ENCODE measurements around the gene FAM120AOS. TPM values are rescaled to one million over a fixed set of nuclear protein-coding genes. Genes with fewer than 3 reads are reported as not detected.

Gene FAM120AOS
- total and polyA plus RNA-seq, 2 of the 4 experiments (the other 2 are of a cell fraction) = 22.7 to 24.7 TPM

DNA sequence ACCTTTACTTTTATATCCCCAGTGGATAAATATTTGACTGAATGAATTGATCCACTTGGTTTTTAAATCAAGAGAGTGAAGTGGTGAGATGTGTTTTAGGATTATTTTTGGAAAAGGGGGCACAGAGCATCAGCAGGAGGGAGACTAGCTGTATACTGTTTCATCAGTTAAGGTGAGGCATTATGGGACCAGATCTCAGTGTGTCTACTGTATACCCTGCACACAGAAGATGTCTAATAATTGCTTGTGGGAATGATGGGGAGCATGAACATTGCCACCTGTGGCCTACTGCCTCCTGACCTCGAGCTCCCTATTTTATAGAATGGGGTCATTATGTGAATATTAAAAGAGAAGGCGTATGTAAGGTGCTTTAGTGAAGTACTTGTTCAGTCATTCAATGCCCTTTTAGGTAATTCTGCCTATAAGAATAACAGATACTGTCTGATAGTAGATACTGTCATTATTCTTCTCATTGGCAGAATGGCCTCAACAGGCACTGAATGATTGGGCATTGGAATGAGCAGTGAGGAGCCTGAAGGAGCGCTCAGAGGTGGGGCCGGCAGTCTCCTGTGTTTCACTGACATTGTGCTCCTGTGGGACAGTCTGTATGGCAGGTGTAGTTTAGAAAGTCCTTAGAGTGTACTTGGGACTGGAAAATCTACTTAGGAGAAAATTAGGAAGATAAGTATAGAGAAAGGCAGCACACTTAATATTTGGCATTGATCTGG, 47.4 kb upstream of the FAM120AOS start:
- Histone ChIP-seq H2AK5ac (ENCODE audit: low read depth, low read length) (no peak overlapping the region), H2BK120ac (ENCODE audit: low read depth, low read length) (no peak overlapping the region), H4K5ac (ENCODE audit: low read depth, low read length) (no peak overlapping the region), H3K4me2 (ENCODE audit: low read depth, low read length) (peak overlapping the region; percentile 94), H3K79me1 (ENCODE audit: low read depth in 1 of 2, low read length in 2 of 2) (peaks cover 47 to 66% of the 10 kb centered on the region in 2 experiments), H3K9me3 (ENCODE audit: control insufficient read depth, insufficient read depth, low read length) (no peaks in the 10 kb centered on the region), H2BK15ac (ENCODE audit: low read depth, low read length) (no peak overlapping the region), H3K56ac (ENCODE audit: extremely low read depth, insufficient read depth, low read length) (no peak overlapping the region), H3K27ac (ENCODE audit: insufficient read depth, low read length) (peak overlapping the region; percentile 37; the same call in 1 of the 2 replicates), H3K18ac (ENCODE audit: low read depth, low read length) (no peak overlapping the region), H3K36me3 (ENCODE audit: control insufficient read depth, insufficient read depth, low read length) (peaks cover 30% of the 10 kb centered on the region), H4K20me1 (ENCODE audit: insufficient read depth, low read length) (peaks cover 9% of the 10 kb centered on the region; the same call in 1 of the 2 replicates), H3K27me3 (ENCODE audit: control insufficient read depth, insufficient read depth, low read length) (no peaks in the 10 kb centered on the region), H2BK20ac (ENCODE audit: low read depth, low read length) (no peak overlapping the region), H3K4me1 (ENCODE audit: control insufficient read depth, insufficient read depth, low read length) (peaks cover 11% of the 10 kb centered on the region), H2AFZ (replicated peaks; ENCODE audit: low read length, poor library complexity) (no peak overlapping the region), H3K14ac (replicated peaks; ENCODE audit: low read depth, low read length) (no peak overlapping the region), H3K9me1 (ENCODE audit: insufficient read depth, low read length) (peaks cover 10% of the 10 kb centered on the region; the same call in 1 of the 2 replicates), H2BK5ac (ENCODE audit: low read depth, low read length, poor library complexity, severe bottlenecking) (no peak overlapping the region), H3K9ac (ENCODE audit: low read depth, low read length) (no peak overlapping the region), H4K91ac (ENCODE audit: insufficient read depth, low read depth, low read length) (no peak overlapping the region), H3K4me3 (ENCODE audit: insufficient read depth, low read depth, low read length) (no peak overlapping the region), H4K8ac (ENCODE audit: low read depth in 2 of 2, low read length in 2 of 2) (0 out of 4 replicates have a peak overlapping the region, but pooled peaks of 1 of the 2 experiments have one; percentile 25), H3K4ac (ENCODE audit: low read depth, low read length) (no peak overlapping the region), H2AK9ac (replicated peaks; ENCODE audit: low read depth, low read length, poor library complexity) (no peak overlapping the region), H3K23ac (ENCODE audit: low read depth, low read length) (no peak overlapping the region)
- CTCF ChIA-PET = no interaction called here
- no CpG with 5 or more reads among the region's 4 CpGs for WGBS, 2 experiments (ENCODE audit: extremely low coverage in 2 of 2, insufficient read length in 1 of 2)
- in situ Hi-C loops (cut with MboI; ENCODE audit: low sequenced_read_pairs) = no loop called here
- dilution Hi-C loops (cut with HindIII; ENCODE audit: low sequenced_read_pairs, unreplicated experiment) = no loop called here
- POLR2A ChIA-PET (ENCODE audit: unreplicated experiment) = no interaction called here
- no peak for DNase-seq
- no TSS peak for BruUV-seq (replicated peaks)
- ATAC-seq (ENCODE audit: low read depth) = no peak
- intact Hi-C loops (cut with micrococcal nuclease) = no loop called here
- no peak for TF ChIP-seq MAFK (IDR thresholded peaks at IDR 0.05; ENCODE audit: low read depth, low read length)
- TF ChIP-seq MAZ (IDR thresholded peaks at IDR 0.05; ENCODE audit: borderline replicate concordance, low read depth, low read length) = no peak
- TF ChIP-seq RFX5 (IDR thresholded peaks at IDR 0.05; ENCODE audit: low read depth, low read length) = no peak
- TF ChIP-seq SMC3 (IDR thresholded peaks at IDR 0.05; ENCODE audit: low read depth, low read length) = no peak
- TF ChIP-seq RAD21 (IDR thresholded peaks at IDR 0.05; ENCODE audit: low read length) = no peak
- TF ChIP-seq, protein P1, sequence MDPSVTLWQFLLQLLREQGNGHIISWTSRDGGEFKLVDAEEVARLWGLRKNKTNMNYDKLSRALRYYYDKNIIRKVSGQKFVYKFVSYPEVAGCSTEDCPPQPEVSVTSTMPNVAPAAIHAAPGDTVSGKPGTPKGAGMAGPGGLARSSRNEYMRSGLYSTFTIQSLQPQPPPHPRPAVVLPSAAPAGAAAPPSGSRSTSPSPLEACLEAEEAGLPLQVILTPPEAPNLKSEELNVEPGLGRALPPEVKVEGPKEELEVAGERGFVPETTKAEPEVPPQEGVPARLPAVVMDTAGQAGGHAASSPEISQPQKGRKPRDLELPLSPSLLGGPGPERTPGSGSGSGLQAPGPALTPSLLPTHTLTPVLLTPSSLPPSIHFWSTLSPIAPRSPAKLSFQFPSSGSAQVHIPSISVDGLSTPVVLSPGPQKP (IDR thresholded peaks at IDR 0.05; ENCODE audit: borderline replicate concordance, low read depth, low read length) = no peak
- TF ChIP-seq FOS (IDR thresholded peaks at IDR 0.05; ENCODE audit: low read depth, low read length) = no peak
- TF ChIP-seq, protein P2, sequence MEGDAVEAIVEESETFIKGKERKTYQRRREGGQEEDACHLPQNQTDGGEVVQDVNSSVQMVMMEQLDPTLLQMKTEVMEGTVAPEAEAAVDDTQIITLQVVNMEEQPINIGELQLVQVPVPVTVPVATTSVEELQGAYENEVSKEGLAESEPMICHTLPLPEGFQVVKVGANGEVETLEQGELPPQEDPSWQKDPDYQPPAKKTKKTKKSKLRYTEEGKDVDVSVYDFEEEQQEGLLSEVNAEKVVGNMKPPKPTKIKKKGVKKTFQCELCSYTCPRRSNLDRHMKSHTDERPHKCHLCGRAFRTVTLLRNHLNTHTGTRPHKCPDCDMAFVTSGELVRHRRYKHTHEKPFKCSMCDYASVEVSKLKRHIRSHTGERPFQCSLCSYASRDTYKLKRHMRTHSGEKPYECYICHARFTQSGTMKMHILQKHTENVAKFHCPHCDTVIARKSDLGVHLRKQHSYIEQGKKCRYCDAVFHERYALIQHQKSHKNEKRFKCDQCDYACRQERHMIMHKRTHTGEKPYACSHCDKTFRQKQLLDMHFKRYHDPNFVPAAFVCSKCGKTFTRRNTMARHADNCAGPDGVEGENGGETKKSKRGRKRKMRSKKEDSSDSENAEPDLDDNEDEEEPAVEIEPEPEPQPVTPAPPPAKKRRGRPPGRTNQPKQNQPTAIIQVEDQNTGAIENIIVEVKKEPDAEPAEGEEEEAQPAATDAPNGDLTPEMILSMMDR (conservative IDR thresholded peaks at IDR 0.05; ENCODE audit: low read depth, low read length) = no peak
- no peak for TF ChIP-seq CHD1 (IDR thresholded peaks at IDR 0.05; ENCODE audit: low read depth, low read length)
- TF ChIP-seq, protein P3, sequence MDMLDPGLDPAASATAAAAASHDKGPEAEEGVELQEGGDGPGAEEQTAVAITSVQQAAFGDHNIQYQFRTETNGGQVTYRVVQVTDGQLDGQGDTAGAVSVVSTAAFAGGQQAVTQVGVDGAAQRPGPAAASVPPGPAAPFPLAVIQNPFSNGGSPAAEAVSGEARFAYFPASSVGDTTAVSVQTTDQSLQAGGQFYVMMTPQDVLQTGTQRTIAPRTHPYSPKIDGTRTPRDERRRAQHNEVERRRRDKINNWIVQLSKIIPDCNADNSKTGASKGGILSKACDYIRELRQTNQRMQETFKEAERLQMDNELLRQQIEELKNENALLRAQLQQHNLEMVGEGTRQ (IDR thresholded peaks at IDR 0.05; ENCODE audit: low read depth, low read length) = no peak
- no peak for TF ChIP-seq CEBPB (IDR thresholded peaks at IDR 0.05; ENCODE audit: low read depth, low read length)
- TF ChIP-seq POLR2A (IDR thresholded peaks at IDR 0.05; ENCODE audit: low read depth, low read length) = no peak
- no peak for TF ChIP-seq MXI1 (IDR thresholded peaks at IDR 0.05; ENCODE audit: borderline replicate concordance, low read depth, low read length)
- TF ChIP-seq NFE2L2 (IDR thresholded peaks at IDR 0.05; ENCODE audit: low read depth, low read length) = no peak
- TF ChIP-seq BHLHE40 (IDR thresholded peaks at IDR 0.05; ENCODE audit: low read depth, low read length) = no peak
- TF ChIP-seq RCOR1 (IDR thresholded peaks at IDR 0.05; ENCODE audit: insufficient replicate concordance, low read length) = no peak

Measured in IMR-90 (cell line).